Body of pancreas (tissue), 4 donors: ENCODE results near the gene FZD1.

Experiments
- CTCF ChIP-seq, 7 experiments: fragments of 450-650 bp in 4 of 7; fragments of 200-600 bp in 3 of 7; sonication (generic) in 3 of 7; IDR thresholded peaks; one replicate each; pipeline ENCODE4 v1.5.1; 2016 to 2019; ENCODE audit warnings: antibody characterized with exemption in 7 of 7
- POLR2A ChIP-seq, 3 donors: fragments of 450-650 bp; IDR thresholded peaks; one replicate each; pipeline ENCODE4 v1.6.1; 2016; ENCODE audit warnings: antibody characterized with exemption in 3 of 3, mild to moderate bottlenecking in 2 of 3

GRCh38 chr7:91240376-91240941 is 23.8 kb upstream of the FZD1 start:
- TF ChIP-seq CTCF (IDR thresholded peaks at IDR 0.05) (no peak), POLR2A (IDR thresholded peaks at IDR 0.05) (no peak)
